Endothelial cell of umbilical vein (primary cell): ENCODE measurements around the gene NUMBL. TPM values are rescaled to one million over a fixed set of nuclear protein-coding genes. Genes with fewer than 3 reads are reported as not detected.

Experiments
- BruUV-seq: library from RNA; stranded (reverse); fragments of 400-500 nt; replicated peaks from 2 replicates; lab custom pipeline; 2021; lab: Mats Ljungman, UMichigan
- CTCF ChIA-PET: fragments of 300-600, 350-600 bp; sonication (Branson Sonifier 250); formaldehyde crosslinking; loops from one replicate; lab custom pipeline; 2021; ENCODE audit warnings: antibody characterized with exemption, inconsistent platforms; lab: Charles Lee
- POLR2A ChIA-PET: fragments of 300-600, 350-600 bp; sonication (Branson Sonifier 250); formaldehyde crosslinking; loops from one replicate; lab custom pipeline; 2021; ENCODE audit warnings: antibody characterized with exemption, inconsistent platforms; lab: Charles Lee
- DNase-seq: peaks from one replicate; pipeline ENCODE4 v3.0.0-alpha.2; 2011; ENCODE audit warnings: low read depth, low spot score
- FAIRE-seq: peaks from 2 replicates; lab custom pipeline; 2011; peaks lifted over from hg19 to GRCh38; lab: Jason Lieb, UNC
- H2AFZ ChIP-seq: 2 replicates; pipeline ENCODE4 v1.6.0; 2012; ENCODE audit warnings: low read depth, low read length, control low read depth, inconsistent platforms
- H3K27ac ChIP-seq: 2 replicates; pipeline ENCODE4 v1.5.1; 2011; ENCODE audit warnings: low read depth, mild to moderate bottlenecking, control low read depth, low read length, moderate library complexity; ENCODE audit not compliant: insufficient read depth
- H3K27me3 ChIP-seq, 2 experiments: 2 replicates each; pipeline versions ENCODE4 v1.6.0 to v1.6.1; 2011; ENCODE audit warnings: low read length in 2 of 2, mixed read lengths in 1 of 2; ENCODE audit not compliant: control insufficient read depth in 2 of 2, insufficient read depth in 2 of 2
- H3K36me3 ChIP-seq, 2 experiments: 2 replicates in 1 of 2; 3 replicates in 1 of 2; pipeline ENCODE4 v1.5.1; 2011; ENCODE audit warnings: low read length in 2 of 2, mild to moderate bottlenecking in 1 of 2, moderate library complexity in 1 of 2; ENCODE audit not compliant: control insufficient read depth in 2 of 2, insufficient read depth in 2 of 2; ENCODE audit errors: extremely low read depth in 1 of 2
- H3K4me1 ChIP-seq: 3 replicates; pipeline ENCODE4 v1.5.1; 2011; ENCODE audit warnings: mild to moderate bottlenecking, low read length; ENCODE audit not compliant: control insufficient read depth, insufficient read depth; ENCODE audit errors: extremely low read depth
- H3K4me2 ChIP-seq: 2 replicates; pipeline ENCODE4 v1.6.1; 2011; ENCODE audit warnings: low read length, control low read depth, mixed read lengths; ENCODE audit not compliant: insufficient read depth
- H3K4me3 ChIP-seq, 3 experiments: fragments of 200-600 bp in 1 of 3; sonication (generic), shearing (Covaris generic) in 1 of 3; replicated peaks in 1 of 3; 2 replicates each; pipeline ENCODE4 v1.5.1; 2011 to 2016; ENCODE audit warnings: control low read depth in 3 of 3, low read length in 3 of 3, mild to moderate bottlenecking in 2 of 3, inconsistent platforms in 1 of 3, low read depth in 1 of 3, moderate library complexity in 1 of 3; ENCODE audit not compliant: insufficient read depth in 1 of 3
- H3K79me2 ChIP-seq: 2 replicates; pipeline ENCODE4 v1.6.0; 2012; ENCODE audit warnings: low read length, inconsistent platforms; ENCODE audit not compliant: control insufficient read depth, insufficient read depth
- H3K9ac ChIP-seq: replicated peaks from 2 replicates; pipeline ENCODE3; 2011; ENCODE audit warnings: low read length, control low read depth; ENCODE audit not compliant: insufficient read depth; ENCODE audit errors: extremely low read depth
- H3K9me1 ChIP-seq: replicated peaks from 3 replicates; pipeline ENCODE4 v1.6.0; 2011; ENCODE audit warnings: mild to moderate bottlenecking, low read length; ENCODE audit not compliant: control insufficient read depth, insufficient read depth; ENCODE audit errors: extremely low read depth
- H3K9me3 ChIP-seq: replicated peaks from 2 replicates; pipeline ENCODE4 v1.5.1; 2012; ENCODE audit warnings: low read length, inconsistent platforms; ENCODE audit not compliant: control insufficient read depth, insufficient read depth
- H4K20me1 ChIP-seq: replicated peaks from 2 replicates; pipeline ENCODE3; 2011; ENCODE audit warnings: mild to moderate bottlenecking, low read length; ENCODE audit not compliant: control insufficient read depth, insufficient read depth; ENCODE audit errors: extremely low read depth
- CTCF ChIP-seq, 2 donors: IDR thresholded peaks; 1 replicate in 1 of 2; 2 replicates in 1 of 2; pipeline ENCODE4 v1.5.1; 2011; ENCODE audit warnings: low read length in 2 of 2, mild to moderate bottlenecking in 2 of 2, moderate library complexity in 2 of 2, control low read depth in 1 of 2, inconsistent platforms in 1 of 2, low read depth in 1 of 2; ENCODE audit not compliant: insufficient read depth in 1 of 2; ENCODE audit errors: extremely low read depth in 1 of 2
- EZH2 ChIP-seq: IDR thresholded peaks from 2 replicates; pipeline ENCODE4 v1.6.1; 2012; ENCODE audit warnings: borderline replicate concordance, low read depth, mild to moderate bottlenecking, moderate library complexity, low read length, inconsistent platforms; ENCODE audit not compliant: severe bottlenecking
- GATA2 ChIP-seq: IDR thresholded peaks from 2 replicates; pipeline ENCODE4 v1.7.0; 2011; ENCODE audit warnings: low read depth, mild to moderate bottlenecking, moderate library complexity, mixed read lengths, low read length; ENCODE audit not compliant: insufficient read length, insufficient read depth
- MAX ChIP-seq: IDR thresholded peaks from 2 replicates; pipeline ENCODE4 v1.6.1; 2011; ENCODE audit not compliant: insufficient read depth, insufficient read length
- MYC ChIP-seq: IDR thresholded peaks from one replicate; pipeline ENCODE4 v1.6.1; 2011; ENCODE audit warnings: mild to moderate bottlenecking, low read depth, low read length
- dilution Hi-C: fragments of 300-500 bp; cut with MboI; formaldehyde crosslinking; loops from one replicate; pipeline ENCODE4 v1.15.0; 2019; ENCODE audit warnings: low sequenced_read_pairs; ENCODE audit not compliant: extremely low pct_ligation_motif_present
- intact Hi-C: fragments of 100-400 bp; cut with micrococcal nuclease; formaldehyde crosslinking; loops from one replicate; pipeline ENCODE4 v1.10.0; 2022
- polyA plus RNA-seq, 4 experiments: library from polyadenylated mRNA; depleted of rRNA in 3 of 4; stranded (reverse) in 3 of 4; unstranded in 1 of 4; fragments of >200 nt; gene quantifications; 2 replicates each; pipeline versions ENCODE4 v1.2.1 to v1.2.3, GENCODE V29; 2011 to 2012; ENCODE audit warnings: missing spikeins in 1 of 4
- total RNA-seq: library from RNA; stranded (reverse); gene quantifications from 2 replicates; pipeline ENCODE4 v1.2.3, GENCODE V29; 2021

The NUMBL gene
- total and polyA plus RNA-seq, 2 donors (not counting 3 experiments of a cell fraction or from before 2014, with no cell fraction given): 21.5 to 46.7 TPM

GRCh38 chr19:40704491-40705361, 14.3 kb upstream of the NUMBL start:
- Histone ChIP-seq H3K4me3 (no peak overlapping the region), H3K27ac (no peak overlapping the region), H3K9me3 (no peaks in the 10 kb centered on the region), H3K4me2 (no peak overlapping the region), H3K27me3 (no peaks in the 10 kb centered on the region), H3K36me3 (peaks cover 0 to 13% of the 10 kb centered on the region in 2 experiments), H3K9me1 (no peaks in the 10 kb centered on the region), H2AFZ (no peak overlapping the region), H3K4me1 (no peaks in the 10 kb centered on the region), H3K79me2 (no peaks in the 10 kb centered on the region), H4K20me1 (no peaks in the 10 kb centered on the region), H3K9ac (no peak overlapping the region)
- FAIRE-seq (no peak), DNase-seq (no peak)
- CTCF ChIA-PET: interaction anchor here (1.5 kb wide), 1 partner anchor 14 kb away, joined by 3 read pairs; the partner anchor contains the start of gene NUMBL
- no TSS peak for BruUV-seq
- POLR2A ChIA-PET: no interaction called here
- TF ChIP-seq MAX: no peak
- dilution Hi-C loops (no loop called here), intact Hi-C loops (no loop called here)

- Histone ChIP-seq H3K4me1 (no peaks in the 10 kb centered on the region), H3K4me2 (no peak overlapping the region), H3K79me2 (no peaks in the 10 kb centered on the region), H3K9me3 (no peaks in the 10 kb centered on the region), H3K36me3 (peaks cover 0 to 10% of the 10 kb centered on the region in 2 experiments), H3K4me3 (no peak overlapping the region), H3K27ac (no peak overlapping the region), H3K9me1 (no peaks in the 10 kb centered on the region), H2AFZ (no peak overlapping the region), H3K27me3 (no peaks in the 10 kb centered on the region), H4K20me1 (no peaks in the 10 kb centered on the region), H3K9ac (no peak overlapping the region)
- DNase-seq (no peak), FAIRE-seq (no peak)
- intact Hi-C loops: no loop called here
- CTCF ChIA-PET: interaction anchor here (1.0 kb wide), 1 partner anchor 12 kb away, joined by 3 read pairs; the partner anchor contains the start of gene NUMBL
- dilution Hi-C loops: no loop called here
- POLR2A ChIA-PET: interaction anchor here (0.7 kb wide), 1 partner anchor 49 kb away, joined by 4 read pairs; no protein-coding TSS in a partner anchor
- no TSS peak for BruUV-seq
- TF ChIP-seq GATA2 (no peak), MYC (no peak), EZH2 (no peak), CTCF (IDR thresholded peaks at IDR 0.05; ENCODE audit: extremely low read depth in 1 of 2, insufficient read depth in 1 of 2, low read depth in 1 of 2, low read length in 2 of 2) (no peak)
Observed at GRCh38 chr19:40703029-40703755, 12.7 kb upstream of the NUMBL start.
